Erythroblast (primary cell): Measurements from ENCODE around the gene SNRPA1.

Source experiments
- DNase-seq, 2 experiments: peaks; one replicate each; lab custom pipeline; 2025; lab: John Stamatoyannopoulos, UW
- GATA1 ChIP-seq: IDR thresholded peaks from 2 replicates; pipeline ENCODE4 v1.6.1; 2011; ENCODE audit warnings: low read depth, mild to moderate bottlenecking, control low read depth, low read length, moderate library complexity
- POLR2A ChIP-seq: IDR thresholded peaks from 2 replicates; pipeline ENCODE4 v1.6.1; 2011; ENCODE audit warnings: mild to moderate bottlenecking, low read length

SNRPA1 gene

GRCh38 chr15:101294731-101295606, at the start of gene SNRPA1:
SNRPA1 (minus strand) TSS chr15:101295248; CDS start chr15:101295178, 70 bp downstream.
- TF ChIP-seq POLR2A (peak; percentile 91), GATA1 (no peak)
- DNase-seq: peak; percentile 98 to 99

- TF ChIP-seq GATA1 (no peak), POLR2A (no peak)
- DNase-seq: no peak
These were observed 47.0 kb upstream of the SNRPA1 start for GRCh38 chr15:101342056-101342455.

- no peak for DNase-seq
These were observed 43.5 kb upstream of the SNRPA1 start for GRCh38 chr15:101338502-101339057.

GRCh38 chr15:101337976-101338375, 42.9 kb upstream of the SNRPA1 start:
- no peak for DNase-seq
- no peak for TF ChIP-seq GATA1
- no peak for TF ChIP-seq POLR2A

More at GRCh38 chr15:101338502-101339057, 43.5 kb upstream of the SNRPA1 start:
- TF ChIP-seq POLR2A (no peak), GATA1 (no peak)

- DNase-seq: peak; percentile 12 to 31
These were observed 39.1 kb upstream of the SNRPA1 start for GRCh38 chr15:101333907-101334789.

GRCh38 chr15:101332061-101332467, 37.0 kb upstream of the SNRPA1 start:
- no peak for TF ChIP-seq GATA1
- TF ChIP-seq POLR2A: no peak
- no peak for DNase-seq

GRCh38 chr15:101329867-101330380, 34.9 kb upstream of the SNRPA1 start:
- TF ChIP-seq POLR2A (no peak), GATA1 (no peak)
- no peak for DNase-seq

- no peak for DNase-seq
- no peak for TF ChIP-seq POLR2A
- TF ChIP-seq GATA1: no peak
These were observed 34.3 kb upstream of the SNRPA1 start for GRCh38 chr15:101329309-101329863.

GRCh38 chr15:101328001-101328400, 33.0 kb upstream of the SNRPA1 start:
- no peak for DNase-seq
- TF ChIP-seq GATA1 (no peak), POLR2A (no peak)

GRCh38 chr15:101327147-101327740, 32.2 kb upstream of the SNRPA1 start:
- DNase-seq: no peak
- TF ChIP-seq GATA1 (no peak), POLR2A (no peak)

- no peak for DNase-seq
- no peak for TF ChIP-seq GATA1
These were observed 31.6 kb upstream of the SNRPA1 start for GRCh38 chr15:101326462-101327146.

- TF ChIP-seq GATA1: no peak
- no peak for TF ChIP-seq POLR2A
These were observed 30.9 kb upstream of the SNRPA1 start for GRCh38 chr15:101326026-101326315.

More at GRCh38 chr15:101326026-101326315, 30.9 kb upstream of the SNRPA1 start:
- DNase-seq: no peak
